OCI-LY7 (cell line): ENCODE measurements around the gene KRTAP5-7. TPM values are rescaled to one million over a fixed set of nuclear protein-coding genes. Genes with fewer than 3 reads are reported as not detected.

Experiments used
- BruUV-seq: library from RNA; stranded (reverse); fragments of 400-500 nt; replicated peaks from 2 replicates; lab custom pipeline; 2021; lab: Mats Ljungman, UMichigan
- CTCF ChIA-PET: fragments of 300-600 bp; sonication (Branson Sonifier 250); formaldehyde crosslinking; loops from one replicate; lab custom pipeline; 2022; ENCODE audit warnings: antibody characterized with exemption; ENCODE audit not compliant: unreplicated experiment; lab: Charles Lee
- POLR2A ChIA-PET: fragments of 300-600 bp; sonication (Branson Sonifier 250); formaldehyde crosslinking; loops from one replicate; lab custom pipeline; 2022; ENCODE audit warnings: antibody characterized with exemption; lab: Charles Lee
- DNase-seq: peaks from one replicate; pipeline ENCODE4 v3.0.0-alpha.2; 2015; ENCODE audit warnings: low spot score
- H2AFZ ChIP-seq: fragments of 200-600 bp; sonication (generic), shearing (Covaris generic); 2 replicates; pipeline ENCODE4 v1.6.1; 2014; ENCODE audit warnings: mild to moderate bottlenecking, antibody characterized with exemption, low read length, moderate library complexity
- H3K27ac ChIP-seq: fragments of 200-600 bp; sonication (generic); 2 replicates; pipeline ENCODE4 v1.5.1; 2014; ENCODE audit warnings: mixed run types, low read depth, mild to moderate bottlenecking, moderate library complexity, low read length, inconsistent platforms; ENCODE audit not compliant: poor library complexity, severe bottlenecking
- H3K36me3 ChIP-seq: fragments of 200-600 bp; sonication (generic); 2 replicates; pipeline ENCODE4 v1.6.1; 2014; ENCODE audit warnings: mild to moderate bottlenecking, antibody characterized with exemption, low read length, moderate library complexity, mixed read lengths; ENCODE audit not compliant: insufficient read depth
- H3K4me1 ChIP-seq: fragments of 200-600 bp; sonication (generic); 2 replicates; pipeline ENCODE4 v1.5.1; 2014; ENCODE audit warnings: mild to moderate bottlenecking, low read length; ENCODE audit not compliant: insufficient read depth, poor library complexity, severe bottlenecking
- H3K4me2 ChIP-seq: fragments of 200-600 bp; sonication (generic); 2 replicates; pipeline ENCODE4 v1.6.1; 2014; ENCODE audit warnings: mild to moderate bottlenecking, low read length
- H3K4me3 ChIP-seq: fragments of 200-600 bp; sonication (generic); 2 replicates; pipeline ENCODE4 v1.5.1; 2014; ENCODE audit warnings: mild to moderate bottlenecking, low read depth, low read length; ENCODE audit not compliant: poor library complexity, severe bottlenecking
- H3K79me2 ChIP-seq: fragments of 200-600 bp; sonication (generic); 2 replicates; pipeline ENCODE4 v1.6.1; 2016; ENCODE audit warnings: low read depth, mild to moderate bottlenecking, low read length, moderate library complexity, mixed read lengths; ENCODE audit not compliant: insufficient read depth
- H3K9me2 ChIP-seq: fragments of 200-600 bp; sonication (generic); 2 replicates; pipeline ENCODE4 v1.6.1; 2016; ENCODE audit warnings: mild to moderate bottlenecking, low read length, mixed read lengths; ENCODE audit not compliant: insufficient read depth
- H3K9me3 ChIP-seq: fragments of 200-600 bp; sonication (generic); 2 replicates; pipeline ENCODE4 v1.6.1; 2014; ENCODE audit warnings: mild to moderate bottlenecking, mixed run types, low read length, mixed read lengths
- H4K20me1 ChIP-seq: fragments of 200-600 bp; sonication (generic); 2 replicates; pipeline ENCODE4 v1.6.1; 2014; ENCODE audit warnings: mild to moderate bottlenecking, antibody characterized with exemption, low read length, moderate library complexity, mixed read lengths; ENCODE audit not compliant: insufficient read depth
- CTCF ChIP-seq: fragments of 200-600 bp; sonication (generic); conservative IDR thresholded peaks from 2 replicates; pipeline ENCODE4 v1.5.1; 2014; ENCODE audit warnings: mild to moderate bottlenecking, antibody characterized with exemption, low read length, moderate library complexity, mixed read lengths
- EZH2phosphoT487 ChIP-seq: fragments of 200-600 bp; sonication (generic); IDR thresholded peaks from 2 replicates; pipeline ENCODE4 v1.6.1; 2018; ENCODE audit warnings: low read depth, borderline replicate concordance, mild to moderate bottlenecking, mixed run types, antibody characterized with exemption, low read length, moderate library complexity, mixed read lengths
- intact Hi-C: fragments of 100-400 bp; cut with micrococcal nuclease; formaldehyde crosslinking; loops from one replicate; pipeline ENCODE4 v1.10.0; 2022; ENCODE audit not compliant: unreplicated experiment
- total RNA-seq, 2 experiments: library from RNA; depleted of rRNA in 1 of 2; stranded (reverse); fragments of >200 nt in 1 of 2; shearing (Covaris generic) in 1 of 2; gene quantifications; 2 replicates each; pipeline ENCODE4 v1.2.3, GENCODE V29; 2014 to 2022

KRTAP5-7 gene
- total RNA-seq, 2 experiments from 2014 or later: not detected

DNA sequence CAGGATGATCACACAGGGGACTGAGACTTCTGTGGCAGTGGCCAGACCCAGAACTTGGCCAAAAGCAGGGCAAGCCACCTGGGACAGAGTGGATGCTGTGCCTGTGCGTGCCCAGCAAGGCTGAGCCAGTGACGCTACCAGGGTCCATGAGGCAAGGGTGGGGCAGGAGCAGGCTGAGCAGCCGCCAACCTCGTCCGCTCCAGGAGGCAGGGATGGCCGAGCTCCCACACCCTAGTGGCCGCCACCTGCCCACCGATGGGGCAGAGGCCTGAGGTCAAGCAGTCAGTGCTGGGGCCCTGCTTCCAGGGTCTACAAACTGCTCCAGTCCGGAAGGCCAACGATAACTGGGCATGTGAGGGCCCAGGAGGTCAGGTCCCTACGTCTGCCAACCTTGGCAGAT is 28.4 kb downstream of the KRTAP5-7 start:
- Histone ChIP-seq H3K79me2 (no peaks in the 10 kb centered on the region), H3K27ac (no peak overlapping the region), H3K4me2 (no peak overlapping the region), H3K9me3 (no peaks in the 10 kb centered on the region), H3K9me2 (no peaks in the 10 kb centered on the region), H3K4me3 (no peak overlapping the region), H4K20me1 (no peaks in the 10 kb centered on the region), H2AFZ (no peak overlapping the region), H3K4me1 (no peaks in the 10 kb centered on the region), H3K36me3 (no peaks in the 10 kb centered on the region)
- CTCF ChIA-PET: no interaction called here
- DNase-seq: no peak
- intact Hi-C loops: no loop called here
- TF ChIP-seq CTCF: no peak
- no peak for TF ChIP-seq EZH2phosphoT487
- no TSS peak for BruUV-seq
- POLR2A ChIA-PET: no interaction called here

DNA sequence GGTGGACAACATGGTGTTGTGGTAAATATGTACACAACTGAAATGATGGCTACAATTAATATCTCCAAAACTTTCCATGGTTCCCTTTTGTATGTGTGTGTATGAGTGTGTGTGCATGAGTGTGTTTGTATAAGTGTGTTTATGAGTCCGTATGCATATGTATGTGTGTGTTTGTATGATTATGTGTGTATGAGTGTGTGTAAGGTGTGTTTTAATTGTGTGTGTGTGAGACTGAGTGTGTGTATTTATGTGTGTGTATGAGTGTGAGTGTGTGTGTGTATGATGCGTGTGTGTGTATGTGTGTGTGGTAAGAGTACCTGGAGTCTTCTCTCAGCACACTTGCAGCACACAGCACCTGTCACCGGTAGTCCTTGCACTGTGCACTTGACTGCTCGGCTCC is 29.0 kb downstream of the KRTAP5-7 start:
- intact Hi-C loops: no loop called here
- Histone ChIP-seq H3K4me2 (no peak overlapping the region), H3K9me3 (no peaks in the 10 kb centered on the region), H3K79me2 (no peaks in the 10 kb centered on the region), H4K20me1 (no peaks in the 10 kb centered on the region), H3K4me3 (no peak overlapping the region), H2AFZ (no peak overlapping the region), H3K27ac (no peak overlapping the region), H3K36me3 (no peaks in the 10 kb centered on the region), H3K9me2 (no peaks in the 10 kb centered on the region), H3K4me1 (no peaks in the 10 kb centered on the region)
- ChIA-PET CTCF (no interaction called here), POLR2A (no interaction called here)
- BruUV-seq: no TSS peak
- DNase-seq: no peak
- TF ChIP-seq CTCF: no peak
- TF ChIP-seq EZH2phosphoT487: no peak

DNA sequence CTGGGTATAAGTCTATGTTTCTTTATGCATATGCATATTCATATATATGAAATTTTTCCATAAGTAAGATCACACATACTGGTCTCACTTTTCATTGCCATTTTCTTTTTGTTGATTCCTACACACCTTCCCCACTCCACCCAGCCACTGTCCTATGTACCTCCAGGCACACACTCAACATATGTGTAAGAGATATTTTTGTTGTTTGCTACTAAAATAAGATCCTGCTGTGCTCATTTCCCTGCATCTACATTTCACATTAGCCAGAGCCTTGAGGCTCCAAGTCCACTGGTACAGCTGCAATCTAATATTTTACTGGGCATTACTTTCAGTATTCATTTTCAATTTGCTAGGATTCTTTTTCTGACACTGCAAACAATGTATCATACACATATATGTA is 30.2 kb downstream of the KRTAP5-7 start:
- ChIA-PET POLR2A (no interaction called here), CTCF (no interaction called here)
- no peaks in the 10 kb centered on the region for H3K4me1 ChIP-seq
- H4K20me1 ChIP-seq: no peaks in the 10 kb centered on the region
- intact Hi-C loops: no loop called here
- no peak overlapping the region for H3K27ac ChIP-seq
- H2AFZ ChIP-seq: no peak overlapping the region
- no peaks in the 10 kb centered on the region for H3K9me2 ChIP-seq
- H3K4me2 ChIP-seq: no peak overlapping the region
- H3K79me2 ChIP-seq: no peaks in the 10 kb centered on the region
- no TSS peak for BruUV-seq
- TF ChIP-seq CTCF (no peak), EZH2phosphoT487 (no peak)
- no peak overlapping the region for H3K4me3 ChIP-seq
- no peak for DNase-seq
- H3K9me3 ChIP-seq: no peaks in the 10 kb centered on the region
- no peaks in the 10 kb centered on the region for H3K36me3 ChIP-seq
